GM18519 (cell line): Measurements from ENCODE around the gene MRAP.
A peak's percentile ranks its signal among the peaks of the same experiment; 100 is the strongest.
"Not testable (repeated sequence)": the region's sequence is repeated elsewhere in the genome, so short reads cannot be mapped to it uniquely, and the experiment has no call there.

Source experiments
- ATAC-seq: cut with Tn5 transposase; IDR thresholded peaks from one replicate; pipeline ENCODE4 v1.9.1; 2021; ENCODE audit warnings: mild to moderate bottlenecking, moderate library complexity; ENCODE audit not compliant: unreplicated experiment, low FRiP score

The MRAP gene

DNA sequence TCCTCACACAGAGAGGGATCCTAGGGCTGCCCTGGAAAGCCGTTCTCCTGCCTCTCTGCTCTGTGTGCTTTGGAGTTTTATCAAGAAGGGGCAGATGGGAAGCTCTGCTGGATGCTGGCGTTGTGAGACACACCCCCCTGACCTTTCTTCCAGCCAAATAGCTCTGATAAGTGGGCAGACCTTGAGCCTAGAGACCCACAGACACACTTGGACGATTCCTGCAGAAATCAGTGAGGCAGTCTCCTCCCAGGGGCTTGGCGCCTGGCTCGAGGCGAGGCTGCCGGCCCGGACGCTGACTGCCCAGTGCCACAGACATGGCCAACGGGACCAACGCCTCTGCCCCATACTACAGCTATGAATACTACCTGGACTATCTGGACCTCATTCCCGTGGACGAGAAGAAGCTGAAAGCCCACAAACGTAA lies at the start of gene MRAP:
Gene MRAP (plus strand): TSS at position 198 of the 424 bp plus-strand sequence. CDS start 117 bp downstream, at position 315.
- no peak for ATAC-seq

DNA sequence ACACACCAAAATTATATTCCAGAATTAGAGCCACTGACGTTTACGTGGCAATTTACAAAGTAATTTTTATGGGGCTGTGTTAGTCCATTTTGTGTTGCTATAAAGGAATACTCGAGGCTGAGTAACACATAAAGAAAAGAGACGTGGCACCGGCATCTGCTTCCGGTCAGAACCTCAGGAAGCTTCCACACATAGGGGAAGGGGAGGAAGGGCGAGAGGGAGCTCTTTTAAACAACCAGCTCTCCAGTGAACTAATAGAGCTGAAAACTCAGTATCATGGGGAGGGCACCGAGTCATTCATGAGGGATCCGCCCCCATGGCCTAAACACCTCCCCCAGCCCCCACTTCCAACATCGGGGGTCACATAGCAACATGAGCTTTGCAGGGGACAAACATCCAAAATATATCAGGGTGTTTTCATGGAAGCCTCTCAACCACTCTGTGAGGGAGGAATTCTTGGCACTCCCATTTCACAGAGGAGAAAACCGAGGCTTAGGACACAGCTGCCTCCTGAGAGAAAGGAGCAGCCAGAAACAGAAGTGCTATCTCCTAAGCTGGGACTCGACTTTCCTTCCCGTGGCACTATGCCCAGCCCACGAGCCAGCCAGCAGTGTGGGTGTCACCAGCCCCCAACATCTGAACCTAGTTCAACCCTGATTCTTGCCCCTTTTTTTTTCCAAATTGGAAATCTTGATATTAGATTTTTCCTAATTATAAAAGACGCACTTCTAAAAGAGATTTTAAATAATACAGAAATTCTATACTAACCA lies 49.0 kb upstream of the MRAP start:
- no peak for ATAC-seq

DNA sequence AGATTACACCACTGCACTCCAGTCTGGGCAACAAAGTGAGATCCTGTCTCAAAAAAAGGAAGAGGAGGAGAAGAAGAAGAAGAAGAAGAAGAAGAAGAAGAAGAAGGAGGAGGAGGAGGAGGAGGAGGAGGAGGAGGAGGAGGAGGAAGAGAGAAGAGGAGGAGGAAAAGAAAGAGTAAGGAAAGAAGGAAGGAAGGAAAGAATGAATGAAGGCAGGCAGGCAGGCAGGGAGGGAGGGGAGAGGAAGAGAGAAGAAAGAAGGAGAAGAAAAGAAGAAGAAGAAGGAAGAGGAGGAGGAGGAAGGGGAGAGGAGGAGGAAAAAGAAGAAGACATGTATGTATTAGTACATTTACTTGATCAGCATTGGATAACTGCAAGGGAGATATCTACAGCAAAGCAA lies 46.5 kb upstream of the MRAP start:
- no peak for ATAC-seq

DNA sequence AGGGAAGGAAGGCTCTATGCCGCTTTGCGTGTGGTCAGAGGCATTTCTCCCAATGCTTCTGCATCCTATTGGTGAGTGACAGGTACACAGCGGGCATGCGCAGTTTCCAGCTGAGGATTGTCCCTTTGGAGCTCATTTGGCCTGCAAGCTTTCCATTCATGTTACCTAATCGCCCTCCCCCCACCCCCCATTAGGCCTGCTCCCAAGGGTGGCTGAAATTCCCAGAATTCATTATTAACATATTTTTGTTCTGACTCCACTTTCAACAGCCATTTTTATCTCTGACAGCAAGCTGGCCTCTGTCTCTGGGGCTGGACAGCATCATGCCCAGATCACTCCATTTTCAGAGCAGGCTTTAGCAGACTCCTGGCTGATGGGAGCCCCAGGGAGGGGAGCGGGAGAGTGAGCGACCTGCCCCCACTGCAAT lies 45.4 kb upstream of the MRAP start:
- ATAC-seq, result no peak

DNA sequence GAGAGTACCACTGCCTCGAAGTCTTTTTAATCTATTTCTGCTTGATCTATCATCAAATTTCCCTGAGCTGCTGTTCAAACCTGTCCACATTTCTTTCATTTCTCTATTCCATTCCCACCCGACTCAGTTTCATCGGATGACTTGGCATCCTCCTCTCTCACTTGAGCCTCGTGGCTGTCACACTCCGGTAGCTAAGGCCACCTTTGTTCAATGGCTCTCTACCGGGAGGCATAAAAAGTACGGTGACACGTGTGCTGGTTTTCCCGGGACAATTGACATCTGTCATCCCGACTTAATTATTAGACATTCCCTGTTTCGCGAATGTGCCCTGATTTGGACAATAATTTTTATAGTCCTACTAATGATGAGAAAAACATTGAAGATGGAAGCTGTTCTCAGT lies 42.4 kb upstream of the MRAP start:
- no peak for ATAC-seq

DNA sequence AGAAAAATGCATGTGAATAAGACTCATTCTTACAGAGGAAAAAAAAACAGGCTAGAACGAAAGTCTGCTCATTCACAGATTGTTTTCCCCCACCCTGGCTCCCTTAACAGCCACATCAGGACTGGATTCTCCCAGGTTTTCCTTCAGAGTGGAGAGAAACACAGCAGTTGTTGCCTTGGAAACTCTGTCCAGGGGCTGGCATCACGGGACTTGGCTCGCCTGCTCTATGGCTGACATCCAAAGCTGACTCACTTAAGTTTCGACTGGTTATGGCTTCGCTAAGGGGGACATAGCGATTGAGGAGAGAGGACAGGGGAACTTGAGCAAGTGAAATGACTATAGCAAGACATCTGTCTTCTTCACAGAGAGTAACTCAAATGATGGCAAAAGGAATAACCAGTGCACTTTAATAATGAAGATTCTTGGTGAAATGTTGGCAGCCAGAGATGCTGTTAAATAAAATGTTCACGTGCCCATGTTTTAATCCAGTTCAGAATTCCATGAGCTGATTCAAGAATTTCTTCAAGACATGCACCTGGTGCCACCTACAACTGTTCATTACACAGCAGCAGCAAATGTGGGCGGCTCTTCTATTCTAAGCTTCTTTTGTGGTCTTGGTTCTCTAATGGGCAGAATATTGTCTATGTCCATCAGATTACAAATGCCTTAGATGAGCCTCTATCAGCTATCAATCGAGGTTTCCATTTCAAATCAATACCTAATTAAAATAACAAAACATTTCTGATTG lies 41.6 kb upstream of the MRAP start:
- ATAC-seq, result no peak

DNA sequence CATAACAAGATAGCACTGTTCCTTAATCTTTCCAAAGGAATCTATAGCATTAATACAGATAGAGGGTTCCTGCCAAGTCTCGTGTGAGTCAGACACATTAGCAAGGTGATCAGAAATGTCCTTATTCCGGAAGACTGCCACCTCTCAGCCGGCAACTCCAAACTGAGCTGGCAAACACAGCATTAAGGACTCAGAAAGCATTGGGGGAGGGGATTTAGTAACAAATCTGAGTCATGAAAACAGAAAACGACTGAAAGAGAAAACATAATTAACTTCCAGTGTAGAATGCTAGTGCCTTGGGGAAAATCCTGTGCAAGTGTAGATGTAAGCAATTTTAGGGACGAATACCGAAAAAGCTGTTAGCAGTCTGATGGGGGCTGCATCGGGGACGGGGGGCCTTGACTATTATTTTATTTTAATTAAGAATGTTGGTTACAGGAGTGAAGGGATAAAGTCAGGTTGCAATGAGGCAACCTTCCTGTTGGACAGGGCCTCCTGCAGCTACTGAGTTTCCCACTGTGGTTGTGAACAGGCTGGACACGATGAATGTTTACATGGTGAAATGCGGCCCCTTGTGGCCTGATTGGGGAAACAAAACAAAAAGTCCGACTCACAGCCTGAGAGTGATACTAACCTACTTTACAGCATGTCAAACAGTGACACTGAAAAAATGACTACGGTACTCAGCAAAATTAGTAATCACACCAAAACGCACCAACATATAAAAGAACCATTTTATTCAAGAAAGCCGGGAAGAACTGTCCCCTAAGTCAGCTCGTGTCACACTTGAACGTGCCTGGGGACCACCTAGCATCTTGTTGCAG lies 40.5 kb upstream of the MRAP start:
- ATAC-seq, result no peak

DNA sequence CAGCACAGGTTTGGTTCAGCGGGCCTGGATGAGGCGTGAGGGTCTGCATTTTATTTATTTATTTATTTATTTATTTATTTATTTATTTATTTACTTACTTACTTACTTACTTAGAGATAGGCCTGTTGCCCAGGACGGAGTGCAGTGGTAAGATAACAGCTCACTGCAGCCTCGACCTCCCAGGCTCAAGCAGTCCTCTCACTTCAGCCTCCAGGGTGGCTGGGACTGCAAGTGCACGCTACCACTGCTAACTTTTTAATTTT lies 39.9 kb upstream of the MRAP start:
- ATAC-seq, result not testable (repeated sequence)

DNA sequence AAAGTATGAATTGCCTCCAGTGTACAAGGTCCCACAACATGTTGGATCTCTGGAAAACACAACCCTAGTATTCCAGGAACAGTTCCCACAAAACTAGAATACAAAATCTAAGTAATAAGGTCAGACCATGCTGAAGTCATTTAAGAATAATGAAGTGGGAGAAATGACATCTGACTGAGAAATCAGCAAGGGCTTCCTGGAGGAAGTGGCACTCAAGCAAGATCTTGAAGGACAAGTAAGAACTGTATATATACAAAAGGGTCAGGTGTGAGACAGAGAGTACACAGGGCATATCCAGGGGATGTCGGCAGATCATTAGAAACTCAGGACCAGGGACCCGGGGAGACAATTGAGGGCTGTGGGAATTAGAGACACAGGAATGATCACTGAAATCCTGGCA lies 38.5 kb upstream of the MRAP start:
- ATAC-seq, result no peak

DNA sequence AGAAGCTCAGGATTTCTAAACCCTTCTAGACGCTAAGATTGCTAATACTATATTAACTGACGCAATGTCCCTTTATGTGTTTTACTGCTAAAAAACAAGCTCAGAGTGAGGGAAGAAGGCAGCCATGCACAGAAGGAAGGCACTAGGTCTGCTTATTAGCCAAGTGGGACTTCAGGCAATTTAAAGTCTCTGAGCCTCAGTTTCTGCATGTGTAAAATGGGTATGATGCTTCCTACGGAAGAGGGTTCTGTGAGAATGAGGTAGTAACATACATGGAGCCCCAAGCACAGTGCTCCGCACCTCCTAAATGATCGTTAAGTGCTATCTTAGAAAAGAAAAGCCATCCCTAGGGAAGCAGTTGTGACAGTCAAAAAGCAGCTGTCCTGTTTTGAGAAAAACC lies 36.7 kb upstream of the MRAP start:
- ATAC-seq, result no peak

DNA sequence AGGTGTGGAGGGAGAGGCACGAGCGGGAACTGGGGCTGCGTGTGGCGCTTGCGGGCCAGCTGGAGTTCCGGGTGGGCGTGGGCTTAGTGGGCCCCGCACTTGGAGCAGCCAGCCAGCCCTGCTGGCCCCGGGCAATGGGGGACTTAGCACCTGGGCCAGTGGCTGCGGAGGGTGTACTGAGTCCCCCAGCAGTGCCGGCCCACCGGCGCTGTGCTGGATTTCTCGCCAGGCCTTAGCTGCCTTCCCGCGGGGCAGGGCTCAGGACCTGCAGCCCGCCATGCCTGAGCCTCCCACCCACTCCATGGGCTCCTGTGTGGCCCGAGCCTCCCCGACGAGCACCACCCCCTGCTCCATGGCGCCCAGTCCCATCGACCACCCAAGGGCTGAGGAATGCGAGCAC lies 33.3 kb upstream of the MRAP start:
- not testable (repeated sequence) for ATAC-seq

DNA sequence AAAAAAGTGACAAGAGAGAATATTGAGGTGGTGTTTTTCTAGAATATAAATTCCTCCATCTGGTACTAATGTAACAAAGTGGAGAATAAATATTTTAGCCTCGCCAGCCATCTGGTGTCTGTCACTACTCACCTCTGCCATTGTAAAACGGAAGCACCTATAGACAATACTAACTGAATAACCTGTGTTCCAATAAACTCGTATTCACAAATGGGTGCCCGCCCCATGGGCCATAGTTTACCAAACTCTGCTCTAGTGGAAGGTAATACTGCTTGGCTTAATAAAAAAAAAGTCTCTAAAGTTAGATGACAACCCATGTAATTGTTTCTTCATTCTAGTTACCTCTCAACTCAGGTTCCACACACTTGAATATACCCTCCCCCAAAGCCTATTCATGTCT lies 27.9 kb upstream of the MRAP start:
- no peak for ATAC-seq

DNA sequence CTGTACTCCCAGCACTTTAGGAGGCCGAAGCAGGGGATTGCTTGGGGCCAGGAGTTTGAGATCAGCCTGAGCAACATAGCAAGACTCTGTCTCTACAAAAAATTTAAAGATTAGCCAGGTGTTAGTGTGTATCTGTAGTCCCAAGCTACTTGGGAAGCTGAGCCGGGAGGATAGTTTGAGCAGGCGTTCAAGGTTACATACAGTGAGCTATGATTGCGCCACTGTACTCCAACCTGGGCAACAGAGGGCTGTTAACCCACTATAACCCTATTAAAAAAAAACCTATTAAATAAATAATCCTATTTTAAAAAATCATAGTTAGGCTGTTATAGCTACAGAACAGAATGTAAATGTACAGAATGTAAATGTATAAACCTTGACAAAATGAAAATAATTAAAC lies 22.0 kb upstream of the MRAP start:
- no peak for ATAC-seq

DNA sequence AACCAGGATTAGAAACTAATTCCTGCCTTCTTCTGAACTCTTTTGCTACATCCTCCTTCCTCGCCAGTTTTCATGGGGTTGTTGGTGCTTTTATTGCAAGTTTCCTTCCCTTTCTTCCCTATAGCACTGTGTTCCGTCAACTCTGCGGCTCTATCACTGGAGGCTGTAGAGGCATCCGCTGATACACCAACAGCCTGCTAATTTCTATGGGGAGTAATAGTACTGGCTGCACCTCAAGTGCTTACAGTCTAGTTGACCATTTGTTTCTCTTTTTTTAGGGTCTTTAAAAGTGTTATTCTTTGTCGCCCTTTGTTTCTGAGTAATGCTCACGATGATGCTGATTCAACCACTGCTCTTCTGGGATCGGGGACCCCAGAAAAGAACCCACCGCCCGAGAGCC lies 20.6 kb upstream of the MRAP start:
- no peak for ATAC-seq

DNA sequence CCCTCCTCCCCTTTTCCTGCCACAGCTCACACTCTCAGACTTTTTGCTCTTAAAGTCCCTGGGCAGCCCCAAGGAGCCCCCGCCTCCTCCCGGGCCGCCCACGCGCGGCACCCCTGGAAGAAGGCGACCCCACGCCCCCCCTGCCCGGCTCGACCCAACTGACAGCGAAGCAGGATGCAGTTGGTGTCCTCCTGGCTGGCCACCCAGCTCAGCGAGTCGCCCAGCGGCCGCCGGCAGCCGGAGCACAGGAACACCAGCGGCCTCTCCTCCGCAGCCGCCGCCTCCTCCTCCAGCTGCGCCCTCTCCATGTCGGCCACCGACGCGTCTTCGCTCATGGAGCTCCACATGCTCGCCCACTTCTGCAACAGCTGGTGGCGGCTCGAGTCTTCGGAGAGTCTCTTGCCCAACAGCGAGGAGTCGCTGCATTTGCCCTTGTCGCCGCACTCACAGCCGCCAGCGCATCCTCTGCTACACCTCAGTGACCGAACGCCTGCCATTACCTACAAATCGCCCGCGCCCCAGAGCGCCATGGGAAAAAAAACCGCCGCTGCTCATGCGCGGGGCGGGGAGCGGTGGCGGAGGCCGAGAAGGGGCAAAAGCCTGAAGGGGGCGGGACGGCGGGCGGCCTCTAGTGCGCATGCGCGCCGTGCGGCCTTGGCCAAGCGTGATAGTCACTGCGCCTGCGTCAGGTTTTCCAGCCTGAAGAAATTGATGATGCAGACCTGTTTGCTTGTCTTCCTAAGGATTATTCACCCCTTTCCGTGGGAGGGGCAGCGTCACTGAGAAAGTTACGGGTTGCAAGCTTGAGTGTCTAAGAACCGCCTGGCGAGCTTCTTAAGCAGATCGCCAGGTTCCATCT lies 19.9 kb upstream of the MRAP start, which contains the start of gene MIS18A:
Gene MIS18A (minus strand): TSS at position 532 of the 859 bp plus-strand sequence. CDS start 35 bp downstream, at position 497.
- ATAC-seq, result peak; percentile 67

DNA sequence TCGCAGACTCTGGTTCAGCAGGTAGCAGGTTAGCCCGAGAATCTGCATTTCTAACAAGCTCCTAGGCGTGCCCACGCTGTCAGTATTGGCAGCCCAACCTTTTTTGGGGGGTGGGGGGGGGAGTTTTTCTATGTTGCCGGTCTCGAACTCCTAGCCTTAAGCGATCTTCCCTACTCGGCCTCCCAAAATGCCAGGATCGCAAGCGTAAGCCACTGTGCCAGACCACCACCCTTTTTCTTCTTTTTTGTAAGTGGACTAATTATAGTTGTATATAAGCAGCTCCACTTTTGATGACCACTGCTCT lies 19.3 kb upstream of the MRAP start:
- peak; percentile 7 for ATAC-seq

DNA sequence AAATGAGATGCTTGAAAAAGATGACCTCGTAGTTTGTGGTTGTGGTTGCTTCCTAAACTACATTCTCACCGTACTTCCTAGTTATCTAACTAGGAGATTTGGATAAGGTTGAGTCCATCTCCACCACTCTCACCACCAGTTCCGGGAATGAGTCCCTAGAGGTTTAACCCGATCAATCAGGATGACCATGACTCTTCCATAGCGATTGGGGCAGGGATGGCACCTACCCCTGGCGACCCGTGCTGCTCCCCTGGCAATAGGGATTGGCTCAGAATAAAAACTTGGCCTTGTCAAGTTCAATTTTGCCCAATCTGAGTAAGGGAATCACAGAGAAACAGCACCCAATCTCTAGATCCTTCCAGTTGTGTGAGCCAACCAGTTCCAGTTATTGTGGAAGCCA lies 17.1 kb upstream of the MRAP start:
- no peak for ATAC-seq

DNA sequence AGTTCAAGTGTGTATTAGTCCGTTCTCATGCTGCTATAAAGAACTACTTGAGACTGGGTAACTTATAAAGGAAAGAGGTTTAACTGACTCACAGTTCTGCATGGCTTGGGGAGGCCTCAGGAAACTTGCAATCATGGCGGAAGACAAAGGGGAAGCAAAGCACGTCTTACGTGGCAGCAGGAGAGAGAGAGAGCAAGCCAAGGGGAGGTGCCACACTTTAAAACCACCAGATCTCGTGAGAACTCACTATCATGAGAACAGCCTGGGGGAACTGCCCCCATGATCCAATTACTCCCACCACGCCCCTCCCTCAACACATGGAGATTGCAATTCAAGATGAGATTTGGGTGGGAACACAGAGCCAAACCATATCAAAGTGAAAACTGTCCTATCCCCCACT lies 15.7 kb upstream of the MRAP start:
- ATAC-seq, result no peak

DNA sequence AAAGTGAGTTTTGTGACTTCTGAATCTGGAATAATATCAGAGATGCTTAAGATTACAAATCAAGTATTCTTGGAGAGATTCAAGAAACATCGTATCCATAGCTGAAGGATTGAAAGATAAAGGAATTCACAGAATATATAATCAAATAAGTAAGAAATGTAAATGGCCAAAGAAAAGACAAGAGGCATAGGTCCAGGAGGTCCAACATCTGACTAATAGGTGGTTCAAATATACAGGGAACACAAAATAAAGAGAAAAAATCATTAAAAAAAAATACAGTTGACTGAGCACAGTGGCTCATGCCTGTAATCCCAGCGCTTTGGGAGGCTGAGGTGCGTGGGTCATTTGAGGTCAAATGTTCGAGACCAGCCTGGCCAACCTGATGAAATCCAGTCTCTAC lies 13.2 kb upstream of the MRAP start:
- ATAC-seq, result no peak

DNA sequence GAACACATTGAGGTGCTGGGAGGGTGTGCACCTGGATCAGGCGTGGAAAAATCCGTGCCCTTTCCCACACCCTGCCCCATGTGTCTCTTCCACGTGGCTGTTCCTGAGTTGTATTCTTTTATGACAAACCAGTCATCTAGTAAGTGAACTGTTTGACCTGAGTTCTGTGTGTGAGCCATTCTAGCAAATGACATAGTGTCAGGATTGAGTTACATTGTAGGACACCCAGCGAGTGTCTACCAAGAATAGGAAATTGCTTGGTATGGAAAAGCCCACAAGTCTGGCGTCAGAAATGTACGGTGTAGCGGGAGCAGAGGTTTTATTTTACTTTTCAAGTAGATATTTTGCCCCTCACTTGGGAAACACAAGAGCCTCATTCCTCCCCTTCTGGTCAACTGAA lies 1.2 kb upstream of the MRAP start:
- ATAC-seq, result no peak

DNA sequence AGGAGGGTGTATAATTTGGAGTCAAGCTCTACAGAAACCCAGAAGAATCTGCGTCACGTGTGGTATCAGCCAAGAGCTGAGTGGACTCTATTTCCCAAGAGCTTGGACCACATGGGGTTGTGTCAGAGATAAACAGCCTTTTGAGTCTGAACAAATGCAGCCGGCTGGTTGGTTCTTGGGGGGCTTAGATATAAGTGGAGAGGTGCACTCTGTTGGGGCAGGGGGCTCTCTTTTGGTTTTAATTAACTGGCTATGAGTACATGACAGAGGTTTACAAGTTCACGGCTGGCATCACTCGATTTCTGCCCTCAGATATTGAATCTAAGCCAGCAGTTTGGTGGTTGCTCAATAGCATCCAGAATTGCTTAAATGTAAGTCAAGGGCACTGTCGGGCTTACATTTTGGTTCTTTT lies 501 bp upstream of the MRAP start:
- ATAC-seq, result no peak
